Measurements from ENCODE around the gene RABGEF1. TPM values are rescaled to one million over a fixed set of nuclear protein-coding genes. Genes with fewer than 3 reads are reported as not detected.

The RABGEF1 gene
- total and polyA plus RNA-seq, 2 of the 8 experiments (the other 6 are each of a cell fraction or from before 2014, with no cell fraction given) = 10.2 to 18.0 TPM

DNA sequence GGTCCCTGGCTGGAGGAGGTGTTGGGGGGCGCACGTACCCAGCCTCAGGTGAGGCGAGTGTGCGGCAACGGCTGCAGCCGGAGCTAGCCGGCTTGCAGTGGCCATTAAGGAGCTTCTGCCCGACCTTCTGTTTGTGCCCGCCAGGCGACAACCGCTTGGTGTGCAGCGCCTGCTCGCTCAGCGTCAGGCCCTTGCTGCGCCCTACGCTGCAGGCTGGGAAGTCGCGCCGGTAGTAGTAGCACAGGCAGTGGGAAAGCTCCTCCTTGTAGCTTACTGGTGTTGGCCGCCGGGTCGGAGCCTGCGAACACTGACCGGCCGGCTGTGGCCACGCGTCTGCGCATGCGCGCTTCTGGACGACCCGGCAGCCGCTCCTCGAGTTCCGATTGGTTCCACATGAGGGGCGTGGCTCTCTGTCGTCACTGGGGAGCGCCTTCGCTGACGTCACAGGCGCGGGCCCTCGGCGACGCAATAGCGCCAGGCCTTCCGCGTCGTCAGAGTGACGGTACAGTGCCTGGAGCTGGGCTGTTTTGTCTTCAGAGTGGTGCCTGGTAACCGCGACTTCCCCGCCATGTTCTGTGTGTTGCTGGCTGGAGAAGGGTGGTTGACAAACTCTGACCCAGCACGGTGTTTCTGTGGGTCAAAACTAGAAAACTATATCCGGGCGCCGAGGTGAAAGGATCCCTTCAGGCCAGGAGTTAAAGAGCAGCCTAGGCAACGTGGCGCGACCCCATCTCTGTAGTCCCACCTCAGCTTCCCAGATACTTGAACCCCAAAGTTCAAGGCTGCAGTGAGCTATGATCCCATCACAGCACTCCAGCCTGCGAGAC is 104.2 kb downstream of the RABGEF1 start:
- Histone ChIP-seq H2BK5ac (ENCODE audit: low read depth, low read length) (peak overlapping the region; percentile 98), H3K4me3 (ENCODE audit: extremely low read depth in 1 of 4, insufficient read depth in 2 of 4, low read depth in 3 of 4, low read length in 4 of 4) (peak overlapping the region; percentile 73 to 94 (median 83)), H3K9ac (replicated peaks in 1 of 4; ENCODE audit: extremely low read depth in 1 of 4, low read depth in 3 of 4, low read length in 3 of 4) (peak overlapping the region; percentile 89 to 97 (median 94)), H2BK20ac (ENCODE audit: low read length) (no peak overlapping the region), H3K27me3 (replicated peaks in 1 of 4; ENCODE audit: control insufficient read depth in 3 of 4, extremely low read depth in 1 of 4, insufficient read depth in 3 of 4, low read length in 3 of 4) (no peaks in the 10 kb centered on the region), H4K5ac (ENCODE audit: insufficient read length, low read depth, low read length) (peak overlapping the region; percentile 96), H3K27ac (ENCODE audit: low read depth, low read length) (peak overlapping the region; percentile 97), H3K4ac (replicated peaks; ENCODE audit: insufficient read length, low read depth, low read length) (peak overlapping the region; percentile 94), H3K79me1 (ENCODE audit: low read depth, low read length) (no peaks in the 10 kb centered on the region), H2BK12ac (ENCODE audit: low read depth, low read length) (peak overlapping the region; percentile 96; the same call in 1 of the 2 replicates), H3K23me2 (ENCODE audit: low read depth, low read length) (peaks cover 3% of the 10 kb centered on the region; the same call in 1 of the 2 replicates), H3K9me3 (ENCODE audit: insufficient read depth in 2 of 2, low read depth in 1 of 2, low read length in 1 of 2) (no peaks in the 10 kb centered on the region), H3K56ac (replicated peaks; ENCODE audit: insufficient read length, low read depth, low read length) (peak overlapping the region; percentile 46), H3K4me1 (replicated peaks in 1 of 4; ENCODE audit: control insufficient read depth in 3 of 4, insufficient read depth in 4 of 4, low read length in 3 of 4) (peaks cover 2 to 26% (median 11%) of the 10 kb centered on the region in 4 experiments; a peak in 6 of 7 replicates), H3K79me2 (ENCODE audit: control insufficient read depth in 1 of 2, insufficient read depth in 2 of 2, low read length in 2 of 2) (no peaks in the 10 kb centered on the region), H3K14ac (ENCODE audit: insufficient read length) (no peak overlapping the region), H4K8ac (ENCODE audit: extremely low read depth, insufficient read depth, low read length) (peak overlapping the region; percentile 100), H2BK15ac (ENCODE audit: low read length) (no peak overlapping the region; the same call in 1 of the 2 replicates), H2AFZ (ENCODE audit: low read length) (0 out of 2 replicates have a peak overlapping the region, but pooled peaks have one; percentile 55), H3K36me3 (ENCODE audit: control insufficient read depth in 2 of 4, insufficient read depth in 4 of 4, low read length in 3 of 4) (no peaks in the 10 kb centered on the region; a peak in 1 of 8 replicates), H3K4me2 (ENCODE audit: insufficient read depth in 1 of 2, low read depth in 2 of 2, low read length in 2 of 2) (peak overlapping the region; percentile 81 to 85), H3K18ac (ENCODE audit: extremely low read depth, low read length) (peak overlapping the region; percentile 97), H3K23ac (ENCODE audit: insufficient read length) (no peak overlapping the region), H2BK120ac (replicated peaks; ENCODE audit: low read depth, low read length) (no peak overlapping the region), H2AK5ac (ENCODE audit: low read depth, low read length) (peak overlapping the region; percentile 95; the same call in 1 of the 2 replicates), H4K91ac (replicated peaks; ENCODE audit: insufficient read length, low read length) (peak overlapping the region; percentile 98), H4K20me1 (replicated peaks in 1 of 2; ENCODE audit: control insufficient read depth in 1 of 2, insufficient read depth in 2 of 2, low read length in 2 of 2) (peaks cover 0 to 1% of the 10 kb centered on the region in 2 experiments)
- FAIRE-seq (no peak), DNase-seq (ENCODE audit: low read depth in 1 of 2, low spot score in 2 of 2) (peak; percentile 95 to 100)
- POLR2A ChIA-PET (ENCODE audit: partially characterized antibody) = interaction anchor here (0.6 to 2.9 kb wide), 24 partner anchors 9 to 457 kb away, joined by 3 to 16 read pairs (median 4); partner anchors contain the start of genes SBDS, TMEM248 and TYW1
- CTCF ChIA-PET (ENCODE audit: partially characterized antibody) = interaction anchor here (0.5 to 4.4 kb wide), 6 partner anchors 9 to 69 kb away, joined by 3 to 23 read pairs (median 4); no protein-coding TSS in a partner anchor
- WGBS, 2 experiments (ENCODE audit: extremely low coverage in 1 of 2, insufficient coverage in 1 of 2, insufficient read length in 1 of 2, insufficient replicate concordance in 2 of 2, low coverage in 1 of 2, low lambda C conversion rate in 2 of 2, missing lambda C conversion rate in 1 of 2) = 2% methylated on average over 49 of the region's 61 CpGs; no CpG with 5 or more reads in 1 of the 2 experiments
- no peak for TF ChIP-seq EGR1 (IDR thresholded peaks at IDR 0.05; ENCODE audit: borderline replicate concordance, low read depth, low read length)
- TF ChIP-seq SIX5 (IDR thresholded peaks at IDR 0.05; ENCODE audit: low read depth, low read length) = no peak
- no peak for TF ChIP-seq SUZ12 (IDR thresholded peaks at IDR 0.05; ENCODE audit: low read length)
- TF ChIP-seq, protein P1, sequence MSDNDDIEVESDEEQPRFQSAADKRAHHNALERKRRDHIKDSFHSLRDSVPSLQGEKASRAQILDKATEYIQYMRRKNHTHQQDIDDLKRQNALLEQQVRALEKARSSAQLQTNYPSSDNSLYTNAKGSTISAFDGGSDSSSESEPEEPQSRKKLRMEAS (IDR thresholded peaks at IDR 0.05) = peak; percentile 69
- TF ChIP-seq PHF8 (conservative IDR thresholded peaks at IDR 0.05; ENCODE audit: low read depth, low read length) = peak; percentile 97
- peak; percentile 91 for TF ChIP-seq SRF (IDR thresholded peaks at IDR 0.05; ENCODE audit: low read depth, low read length)
- peak; percentile 97 for TF ChIP-seq TAF1 (IDR thresholded peaks at IDR 0.05; ENCODE audit: low read depth, low read length)
- peak; percentile 72; the same call in 1 of the 2 replicates for TF ChIP-seq CHD2 (IDR thresholded peaks at IDR 0.05; ENCODE audit: low read length)
- TF ChIP-seq TCF12 (IDR thresholded peaks at IDR 0.05; ENCODE audit: low read depth, low read length) = 0 out of 2 replicates have a peak, but pooled peaks have one; percentile 31
- no peak for TF ChIP-seq ZNF274 (IDR thresholded peaks at IDR 0.05; ENCODE audit: borderline replicate concordance, extremely low read depth, low read length)
- no peak for TF ChIP-seq GABPA (IDR thresholded peaks at IDR 0.05; ENCODE audit: borderline replicate concordance, insufficient read depth, low read length)
